Stimulated activated CD4-positive, alpha-beta T cell treated with anti-CD3 and anti-CD28 coated beads, TNF-alpha, amount 100 ng/mL, for 1 hour (primary cell): Measurements from ENCODE around the gene BZW1.
A peak's percentile ranks its signal among the peaks of the same experiment; 100 is the strongest.
"Not testable (repeated sequence)": the region's sequence is repeated elsewhere in the genome, so short reads cannot be mapped to it uniquely, and the experiment has no call there.

Experiments
- DNase-seq, 3 donors: peaks; one replicate each; pipeline ENCODE4 v3.0.0-alpha.2; 2020; ENCODE audit warnings: low read depth in 3 of 3, low spot score in 1 of 3

Gene BZW1

GRCh38 chr2:200790185-200790584, 21.5 kb upstream of the BZW1 start:
- DNase-seq: no peak

GRCh38 chr2:200791905-200792304, 19.8 kb upstream of the BZW1 start:
- DNase-seq: no peak

GRCh38 chr2:200794143-200794542, 17.6 kb upstream of the BZW1 start:
- no peak for DNase-seq

- DNase-seq: no peak
Measured at GRCh38 chr2:200795028-200795440, 16.7 kb upstream of the BZW1 start.

GRCh38 chr2:200796561-200796960, 15.1 kb upstream of the BZW1 start:
- DNase-seq: no peak

GRCh38 chr2:200797242-200797770, 14.4 kb upstream of the BZW1 start:
- no peak for DNase-seq

GRCh38 chr2:200798514-200798913, 13.2 kb upstream of the BZW1 start:
- no peak for DNase-seq

GRCh38 chr2:200800458-200800857, 11.3 kb upstream of the BZW1 start:
- no peak for DNase-seq

GRCh38 chr2:200801431-200801830, 10.3 kb upstream of the BZW1 start:
- DNase-seq: not testable (repeated sequence)

GRCh38 chr2:200809506-200810251, 2.0 kb upstream of the BZW1 start:
- DNase-seq: no peak

- no peak for DNase-seq
Measured at GRCh38 chr2:200810252-200810997, 1.3 kb upstream of the BZW1 start.

- peak in 1 of 3 donors; percentile 0 for DNase-seq
Measured at GRCh38 chr2:200810998-200811332, 745 bp upstream of the BZW1 start.

- peak; percentile 17 to 49 (median 23) for DNase-seq
Measured at GRCh38 chr2:200812122-200813022, 662 bp downstream of the BZW1 start.

GRCh38 chr2:200814276-200814815, 2.6 kb downstream of the BZW1 start:
- no peak for DNase-seq

GRCh38 chr2:200814917-200815316, 3.2 kb downstream of the BZW1 start:
- no peak for DNase-seq

GRCh38 chr2:200818732-200819131, 7.0 kb downstream of the BZW1 start:
- DNase-seq: not testable (repeated sequence)

- no peak for DNase-seq
Measured at GRCh38 chr2:200820573-200821234, 9.0 kb downstream of the BZW1 start.

- no peak for DNase-seq
Measured at GRCh38 chr2:200821686-200822245, 10.1 kb downstream of the BZW1 start.

- DNase-seq: no peak
Measured at GRCh38 chr2:200828104-200828503, 16.4 kb downstream of the BZW1 start.

- DNase-seq: no peak
Measured at GRCh38 chr2:200828572-200829257, 17.0 kb downstream of the BZW1 start.
